Measurements from ENCODE around the gene ZNF595.
"Not testable (repeated sequence)": the region's sequence is repeated elsewhere in the genome, so short reads cannot be mapped to it uniquely, and the experiment has no call there.

The ZNF595 gene

DNA sequence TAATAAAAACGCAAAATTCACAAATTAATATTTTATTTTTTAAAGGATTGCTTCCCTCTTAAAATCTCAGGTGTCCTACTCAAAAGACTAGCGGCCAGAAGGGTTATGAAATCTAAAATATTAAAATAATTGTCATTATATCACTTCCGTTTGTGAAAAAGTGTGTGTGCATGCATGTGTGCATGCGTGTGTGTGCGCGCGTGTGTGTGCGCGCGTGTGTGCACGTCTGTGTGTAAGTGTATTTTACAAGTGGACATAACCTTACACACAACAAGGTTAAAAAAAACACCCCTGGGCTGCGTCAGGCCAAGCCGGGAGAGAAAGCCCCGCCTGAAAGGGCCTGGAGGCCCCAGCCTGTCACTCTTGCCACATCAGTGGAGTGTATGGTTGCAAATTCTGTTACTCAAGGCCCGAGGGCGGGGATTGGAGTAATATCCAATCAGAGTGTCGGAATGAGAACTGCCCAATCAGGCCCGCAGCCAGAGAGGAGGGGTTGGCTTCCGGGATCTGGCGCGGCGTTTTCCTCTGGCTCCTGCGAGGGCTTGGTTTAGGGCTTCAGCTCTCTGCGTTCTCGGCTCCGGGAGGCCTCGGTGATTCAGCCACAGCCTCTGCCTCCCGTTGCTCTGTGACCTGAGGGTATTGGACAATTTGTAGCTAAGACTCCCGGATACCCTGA is at the start of gene ZNF595:
ZNF595 (plus strand) TSS at position 518 of the 676 bp plus-strand sequence. CDS start 168 bp downstream, outside the sequence.
- ATAC-seq (ENCODE audit: low read depth) = peak; percentile 90
- not testable (repeated sequence) for H3K9me3 ChIP-seq (ENCODE audit: severe bottlenecking); H3K27me3 ChIP-seq (ENCODE audit: insufficient read depth, poor library complexity, severe bottlenecking); H3K4me3 ChIP-seq (ENCODE audit: severe bottlenecking); H3K27ac ChIP-seq (ENCODE audit: poor library complexity, severe bottlenecking); H3K36me3 ChIP-seq (ENCODE audit: low read depth); H3K4me1 ChIP-seq (ENCODE audit: insufficient read depth, poor library complexity, severe bottlenecking)
- DNase-seq (ENCODE audit: low spot score) = peak; percentile 56

DNA sequence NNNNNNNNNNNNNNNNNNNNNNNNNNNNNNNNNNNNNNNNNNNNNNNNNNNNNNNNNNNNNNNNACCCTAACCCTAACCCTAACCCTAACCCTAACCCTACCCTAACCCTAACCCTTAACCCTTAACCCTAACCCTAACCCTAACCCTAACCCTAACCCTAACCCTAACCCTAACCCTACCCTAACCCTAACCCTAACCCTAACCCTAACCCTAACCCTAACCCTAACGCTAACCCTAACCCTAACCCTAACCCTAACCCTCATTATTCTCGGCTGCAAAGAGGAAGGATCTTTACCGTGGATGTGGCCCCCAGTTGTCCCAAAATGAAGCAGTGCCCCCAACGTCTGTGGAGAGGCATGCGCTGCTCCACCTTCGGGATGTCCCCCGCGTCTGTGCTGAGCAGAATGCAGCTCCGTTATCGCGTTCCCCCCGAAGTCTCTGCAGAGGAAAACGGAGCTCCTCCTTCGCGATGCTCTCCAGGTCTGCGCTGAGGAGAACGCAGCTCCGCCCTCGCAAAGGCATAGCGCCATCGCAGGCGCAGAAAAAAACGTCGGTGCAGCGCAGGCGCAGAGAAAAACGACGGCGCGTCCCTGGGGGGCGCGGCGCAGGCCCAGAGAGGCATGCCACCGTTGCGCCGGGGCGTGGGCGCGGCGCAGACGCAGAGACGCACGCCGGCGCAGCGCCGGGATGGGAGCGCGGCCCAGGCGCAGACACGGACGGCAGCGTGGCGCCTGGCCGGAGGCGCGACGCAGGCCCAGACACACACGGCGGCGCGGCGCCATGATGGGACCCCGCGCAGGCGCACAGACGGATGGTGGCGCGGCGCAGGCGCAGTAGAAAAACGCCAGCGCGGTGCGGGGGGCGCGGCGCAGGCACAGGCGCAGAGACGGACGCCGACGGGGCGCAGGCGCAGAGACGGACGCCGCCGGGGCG is 42.9 kb upstream of the ZNF595 start:
- H3K4me3 ChIP-seq (ENCODE audit: severe bottlenecking); H3K36me3 ChIP-seq (ENCODE audit: low read depth); ATAC-seq (ENCODE audit: low read depth); H3K27ac ChIP-seq (ENCODE audit: poor library complexity, severe bottlenecking); H3K4me1 ChIP-seq (ENCODE audit: insufficient read depth, poor library complexity, severe bottlenecking); H3K9me3 ChIP-seq (ENCODE audit: severe bottlenecking); DNase-seq (ENCODE audit: low spot score); H3K27me3 ChIP-seq (ENCODE audit: insufficient read depth, poor library complexity, severe bottlenecking): not testable (repeated sequence)

DNA sequence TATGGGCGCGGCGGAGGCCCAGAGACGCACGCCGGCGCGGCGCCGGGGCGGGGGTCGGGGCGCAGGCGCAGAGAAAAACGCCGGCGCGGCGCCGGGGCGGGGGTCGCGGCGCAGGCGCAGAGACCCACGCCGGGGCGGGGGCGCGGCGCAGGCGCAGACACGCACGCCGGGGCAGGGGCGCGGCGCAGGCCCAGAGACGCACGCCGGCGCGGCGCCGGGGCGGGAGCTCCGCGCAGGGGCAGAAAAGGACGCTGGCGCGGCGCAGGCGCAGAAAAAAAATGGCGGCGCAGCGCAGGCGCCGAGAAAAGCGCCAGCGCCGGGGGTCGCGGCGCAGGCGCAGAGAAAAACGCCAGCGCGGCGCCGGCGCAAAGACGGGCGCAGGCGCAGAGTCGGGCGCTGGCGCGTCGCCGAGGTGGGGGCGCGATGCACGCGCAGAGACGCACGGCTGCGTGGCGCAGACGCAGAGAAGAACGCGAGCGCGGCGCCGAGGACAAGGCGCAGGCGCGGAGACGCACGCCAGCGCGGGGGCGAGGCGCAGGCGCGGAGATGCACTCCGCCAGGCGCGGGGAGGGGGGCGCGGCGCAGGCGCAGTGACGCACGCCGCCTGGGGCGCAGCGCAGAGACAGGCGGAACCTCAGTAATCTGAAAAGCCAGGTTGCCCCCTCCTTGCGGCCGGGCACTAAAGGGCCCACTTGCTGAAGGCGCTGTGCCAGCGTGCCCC is 41.9 kb upstream of the ZNF595 start:
- not testable (repeated sequence) for H3K27ac ChIP-seq (ENCODE audit: poor library complexity, severe bottlenecking); H3K9me3 ChIP-seq (ENCODE audit: severe bottlenecking); DNase-seq (ENCODE audit: low spot score); H3K4me1 ChIP-seq (ENCODE audit: insufficient read depth, poor library complexity, severe bottlenecking); H3K36me3 ChIP-seq (ENCODE audit: low read depth); ATAC-seq (ENCODE audit: low read depth); H3K27me3 ChIP-seq (ENCODE audit: insufficient read depth, poor library complexity, severe bottlenecking); H3K4me3 ChIP-seq (ENCODE audit: severe bottlenecking)

DNA sequence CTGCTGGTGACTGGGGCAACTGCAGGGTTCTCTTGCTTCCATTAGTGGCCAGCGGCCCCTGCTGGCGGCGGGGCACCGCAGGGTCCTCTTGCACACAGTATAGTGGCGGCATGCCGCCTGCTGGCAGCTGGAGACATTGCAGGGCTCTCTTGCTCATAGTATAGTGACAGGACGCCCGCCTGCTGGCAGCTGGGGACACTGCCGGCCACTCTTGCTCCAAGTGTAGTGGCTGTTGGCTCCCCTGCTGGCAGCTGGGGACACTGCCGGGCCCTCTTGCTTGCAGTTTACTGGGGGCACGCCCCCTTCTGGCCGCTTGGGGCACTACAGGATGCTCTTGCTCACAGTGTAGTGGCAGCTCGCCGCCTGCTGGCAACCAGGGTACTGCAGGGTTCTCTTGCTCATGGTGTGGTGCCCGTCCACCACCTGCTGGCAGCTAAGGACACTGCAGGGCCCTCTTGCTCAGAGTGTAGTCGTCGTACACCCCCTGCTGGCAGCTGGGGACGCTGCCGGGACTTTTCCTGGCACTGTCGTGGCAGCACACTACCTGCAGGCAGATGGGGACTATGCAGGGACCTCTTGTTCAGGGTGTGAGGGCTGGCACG is 41.2 kb upstream of the ZNF595 start:
- ATAC-seq (ENCODE audit: low read depth); H3K4me3 ChIP-seq (ENCODE audit: severe bottlenecking); DNase-seq (ENCODE audit: low spot score); H3K36me3 ChIP-seq (ENCODE audit: low read depth); H3K27me3 ChIP-seq (ENCODE audit: insufficient read depth, poor library complexity, severe bottlenecking); H3K4me1 ChIP-seq (ENCODE audit: insufficient read depth, poor library complexity, severe bottlenecking); H3K27ac ChIP-seq (ENCODE audit: poor library complexity, severe bottlenecking); H3K9me3 ChIP-seq (ENCODE audit: severe bottlenecking): not testable (repeated sequence)

DNA sequence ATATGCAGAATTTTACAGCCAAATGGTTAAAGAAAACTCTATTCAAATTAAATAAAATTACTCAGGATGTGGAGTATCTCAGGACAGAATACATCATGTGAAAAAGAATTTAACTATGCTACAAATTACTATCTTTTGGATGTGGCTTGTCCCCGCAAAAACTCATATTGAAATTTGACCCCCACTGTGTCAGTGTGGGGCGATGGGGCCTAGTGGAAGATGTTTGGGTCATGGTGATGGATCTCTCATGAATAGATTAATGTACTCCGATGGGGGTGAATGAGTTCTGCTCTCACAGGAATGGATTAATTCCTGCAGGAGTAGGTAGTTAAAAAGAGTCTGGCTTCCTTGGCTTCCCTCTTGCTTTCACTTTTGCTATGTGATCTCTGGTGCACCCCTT is 35.0 kb upstream of the ZNF595 start:
- not testable (repeated sequence) for H3K4me3 ChIP-seq (ENCODE audit: severe bottlenecking); H3K27ac ChIP-seq (ENCODE audit: poor library complexity, severe bottlenecking); ATAC-seq (ENCODE audit: low read depth)

DNA sequence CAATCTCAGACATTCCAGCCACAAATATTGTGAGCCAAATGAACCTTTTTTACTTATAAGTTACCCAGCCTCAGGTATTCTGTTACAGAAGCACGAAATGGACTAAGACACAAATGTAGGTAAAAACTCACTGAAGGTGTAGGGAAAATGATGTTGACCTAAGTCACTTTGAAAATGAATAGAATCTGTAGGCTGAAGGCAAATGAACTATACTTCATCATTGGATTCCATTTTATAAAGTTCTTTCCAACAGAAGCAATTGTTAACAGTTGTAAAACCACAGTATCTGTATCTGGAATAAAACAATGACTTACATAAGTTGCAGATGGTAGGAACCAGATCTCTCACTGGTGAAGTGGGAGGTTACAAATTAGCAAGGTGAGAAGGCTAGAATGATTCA is 34.5 kb upstream of the ZNF595 start:
- H3K4me3 ChIP-seq (ENCODE audit: severe bottlenecking); H3K9me3 ChIP-seq (ENCODE audit: severe bottlenecking); DNase-seq (ENCODE audit: low spot score); H3K36me3 ChIP-seq (ENCODE audit: low read depth); H3K27me3 ChIP-seq (ENCODE audit: insufficient read depth, poor library complexity, severe bottlenecking); ATAC-seq (ENCODE audit: low read depth); H3K27ac ChIP-seq (ENCODE audit: poor library complexity, severe bottlenecking); H3K4me1 ChIP-seq (ENCODE audit: insufficient read depth, poor library complexity, severe bottlenecking): not testable (repeated sequence)

More for the DNA sequence above, 35.0 kb upstream of the ZNF595 start:
- H3K9me3 ChIP-seq (ENCODE audit: severe bottlenecking); DNase-seq (ENCODE audit: low spot score); H3K36me3 ChIP-seq (ENCODE audit: low read depth); H3K27me3 ChIP-seq (ENCODE audit: insufficient read depth, poor library complexity, severe bottlenecking); H3K4me1 ChIP-seq (ENCODE audit: insufficient read depth, poor library complexity, severe bottlenecking): not testable (repeated sequence)

DNA sequence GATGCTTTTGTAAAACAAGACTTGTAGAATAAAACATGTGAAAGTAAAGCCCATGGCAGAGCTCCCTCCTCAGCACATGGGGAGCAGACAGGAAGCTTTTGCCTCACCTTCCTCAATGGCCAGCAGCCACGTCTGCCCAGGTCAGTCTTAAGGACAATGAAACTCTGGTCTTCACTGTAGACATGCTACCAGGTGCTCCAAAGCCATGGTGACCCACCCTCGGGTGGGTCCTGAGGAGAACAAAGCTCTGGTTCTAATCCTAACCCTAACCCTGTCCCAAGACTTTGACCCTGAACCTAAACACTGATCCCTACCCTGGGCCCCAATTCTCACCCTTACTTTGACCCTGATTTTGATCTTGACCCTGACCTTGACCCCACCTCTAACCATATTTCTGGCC is 30.2 kb upstream of the ZNF595 start:
- H3K27ac ChIP-seq (ENCODE audit: poor library complexity, severe bottlenecking); H3K36me3 ChIP-seq (ENCODE audit: low read depth); H3K4me1 ChIP-seq (ENCODE audit: insufficient read depth, poor library complexity, severe bottlenecking); H3K4me3 ChIP-seq (ENCODE audit: severe bottlenecking); H3K9me3 ChIP-seq (ENCODE audit: severe bottlenecking); DNase-seq (ENCODE audit: low spot score); H3K27me3 ChIP-seq (ENCODE audit: insufficient read depth, poor library complexity, severe bottlenecking); ATAC-seq (ENCODE audit: low read depth): not testable (repeated sequence)

GRCh38 chr4:24359-24758 is 28.8 kb upstream of the ZNF595 start:
- not testable (repeated sequence) for H3K27me3 ChIP-seq (ENCODE audit: insufficient read depth, poor library complexity, severe bottlenecking); DNase-seq (ENCODE audit: low spot score); ATAC-seq (ENCODE audit: low read depth)

GRCh38 chr4:27501-27900 is 25.6 kb upstream of the ZNF595 start:
- DNase-seq (ENCODE audit: low spot score); H3K27me3 ChIP-seq (ENCODE audit: insufficient read depth, poor library complexity, severe bottlenecking); H3K27ac ChIP-seq (ENCODE audit: poor library complexity, severe bottlenecking): not testable (repeated sequence)

More at GRCh38 chr4:24359-24758, 28.8 kb upstream of the ZNF595 start:
- not testable (repeated sequence) for H3K4me1 ChIP-seq (ENCODE audit: insufficient read depth, poor library complexity, severe bottlenecking); H3K36me3 ChIP-seq (ENCODE audit: low read depth); H3K9me3 ChIP-seq (ENCODE audit: severe bottlenecking); H3K4me3 ChIP-seq (ENCODE audit: severe bottlenecking); H3K27ac ChIP-seq (ENCODE audit: poor library complexity, severe bottlenecking)

GRCh38 chr4:28767-29542 is 24.2 kb upstream of the ZNF595 start:
- not testable (repeated sequence) for H3K36me3 ChIP-seq (ENCODE audit: low read depth); H3K4me3 ChIP-seq (ENCODE audit: severe bottlenecking); DNase-seq (ENCODE audit: low spot score); H3K27ac ChIP-seq (ENCODE audit: poor library complexity, severe bottlenecking); H3K27me3 ChIP-seq (ENCODE audit: insufficient read depth, poor library complexity, severe bottlenecking); H3K4me1 ChIP-seq (ENCODE audit: insufficient read depth, poor library complexity, severe bottlenecking); H3K9me3 ChIP-seq (ENCODE audit: severe bottlenecking)
- ATAC-seq (ENCODE audit: low read depth) = 0 out of 3 replicates have a peak, but pooled peaks have one; percentile 33

More at GRCh38 chr4:27501-27900, 25.6 kb upstream of the ZNF595 start:
- ATAC-seq (ENCODE audit: low read depth); H3K36me3 ChIP-seq (ENCODE audit: low read depth); H3K9me3 ChIP-seq (ENCODE audit: severe bottlenecking); H3K4me3 ChIP-seq (ENCODE audit: severe bottlenecking); H3K4me1 ChIP-seq (ENCODE audit: insufficient read depth, poor library complexity, severe bottlenecking): not testable (repeated sequence)
